ENCODE measurements around the gene ZSWIM6. TPM values are rescaled to one million over a fixed set of nuclear protein-coding genes. Genes with fewer than 3 reads are reported as not detected.

Gene ZSWIM6
- total RNA-seq, 4 donors from 2014 or later, result 9.2 to 15.3 (median 11.9) TPM

DNA sequence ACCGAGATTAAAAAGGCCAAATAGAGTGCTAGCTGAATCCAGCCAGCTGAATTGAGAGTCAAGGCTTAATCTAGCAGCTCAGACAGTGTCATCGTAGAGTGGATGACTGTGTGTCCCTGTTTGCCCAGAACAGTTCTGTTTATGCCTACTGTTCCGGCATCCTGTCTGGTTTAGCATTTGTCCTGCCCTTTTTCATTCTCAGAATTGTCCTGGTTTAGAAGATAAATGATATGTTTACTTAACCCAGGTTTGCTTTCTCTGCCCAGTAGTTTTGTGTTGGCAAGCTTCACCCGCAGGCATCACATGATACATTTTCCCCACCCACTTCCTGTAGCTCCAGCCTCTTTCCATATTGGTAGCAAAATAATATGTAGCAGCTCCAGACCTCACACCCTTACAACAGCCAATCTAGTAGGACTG, 41.3 kb upstream of the ZSWIM6 start:
- TF ChIP-seq CTCF (IDR thresholded peaks at IDR 0.05; ENCODE audit: low read depth), result no peak

DNA sequence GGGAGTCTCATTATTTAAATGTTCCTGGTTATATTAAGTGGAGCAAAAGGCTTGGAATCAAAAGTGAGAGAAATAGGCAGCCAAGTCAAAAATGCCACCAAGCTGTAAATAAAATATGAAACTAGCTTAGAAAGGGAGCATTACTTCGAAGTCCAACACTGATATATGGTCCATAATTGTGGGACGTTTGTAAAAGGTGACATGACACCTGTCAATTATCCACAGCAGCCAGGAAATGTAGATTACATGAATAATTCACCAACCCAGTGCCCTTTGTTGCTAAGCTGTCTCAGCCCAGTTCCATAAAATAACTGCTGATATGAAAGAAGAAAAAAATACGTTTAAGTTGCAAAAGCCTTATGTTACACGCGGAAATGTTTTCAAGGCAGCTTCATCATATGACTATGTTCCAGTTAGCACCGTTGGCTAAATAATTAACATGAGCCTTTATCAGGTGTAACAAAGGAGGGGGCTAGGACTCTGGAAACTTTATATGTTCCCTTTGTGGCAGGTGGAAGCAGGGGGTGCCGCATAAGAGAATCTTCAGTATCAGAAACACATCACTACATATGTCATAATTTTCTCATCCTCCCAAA, 39.9 kb upstream of the ZSWIM6 start:
- TF ChIP-seq CTCF (IDR thresholded peaks at IDR 0.05; ENCODE audit: low read depth), result no peak

DNA sequence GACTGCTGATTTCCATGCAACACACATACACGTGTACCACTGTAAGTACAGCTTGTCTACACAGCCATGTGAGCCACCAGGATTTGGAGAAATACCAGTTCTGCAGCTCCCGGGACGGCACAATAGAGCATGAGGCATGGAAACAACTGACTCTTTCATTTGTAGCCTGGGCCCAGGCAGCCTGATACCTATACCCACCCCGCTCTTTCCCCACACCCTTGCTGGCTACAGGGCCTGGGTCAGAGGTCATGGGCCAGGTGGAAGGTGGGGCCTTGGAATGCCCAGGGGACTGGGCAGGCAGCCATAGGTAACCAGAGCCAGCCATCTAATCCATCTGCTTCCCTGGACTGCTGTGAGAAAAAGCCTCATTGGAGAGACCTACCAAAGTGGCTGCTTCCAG, 39.0 kb upstream of the ZSWIM6 start:
- TF ChIP-seq CTCF (IDR thresholded peaks at IDR 0.05; ENCODE audit: low read depth), result no peak

DNA sequence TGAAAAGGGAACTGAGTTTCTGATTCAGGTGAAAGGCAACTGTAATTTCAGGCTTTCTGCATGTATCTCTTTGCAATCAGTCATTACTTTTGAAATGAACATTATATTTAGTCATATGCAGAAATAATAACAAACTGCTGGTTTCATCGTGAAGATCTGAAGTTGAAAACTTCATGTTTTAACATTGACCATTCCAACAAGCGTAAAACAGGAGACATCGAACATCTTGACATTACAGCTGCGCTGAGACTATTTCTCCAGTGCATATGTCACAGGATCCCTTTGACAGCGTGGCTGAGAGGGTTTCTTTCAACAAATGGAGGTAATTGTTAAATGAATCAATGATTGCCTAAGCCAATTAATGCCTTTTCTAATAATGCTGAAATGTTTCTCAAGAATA, 38.2 kb upstream of the ZSWIM6 start:
- no peak for TF ChIP-seq CTCF (IDR thresholded peaks at IDR 0.05; ENCODE audit: low read depth)

GRCh38 chr5:61295365-61295764, 36.7 kb upstream of the ZSWIM6 start:
- TF ChIP-seq CTCF (IDR thresholded peaks at IDR 0.05; ENCODE audit: low read depth), result no peak

DNA sequence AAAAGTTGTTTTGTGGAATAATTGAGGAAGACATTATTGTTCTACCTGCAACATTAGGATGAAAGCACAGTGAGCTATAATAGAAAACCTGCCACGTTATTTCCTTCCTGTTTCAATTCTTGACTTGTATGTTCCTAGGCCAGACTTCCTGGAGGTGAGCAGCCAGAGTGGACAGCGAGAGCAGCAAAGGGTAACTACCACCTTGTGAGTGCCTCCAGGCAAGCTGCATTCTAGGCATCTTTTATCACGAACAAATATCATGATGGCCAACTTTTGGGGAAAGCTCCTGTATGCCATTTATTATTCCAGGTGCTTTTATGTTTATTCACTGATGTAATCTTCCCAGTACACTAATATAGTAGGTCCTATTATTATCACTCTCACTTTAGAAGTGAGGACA, 34.0 kb upstream of the ZSWIM6 start:
- no peak for TF ChIP-seq CTCF (IDR thresholded peaks at IDR 0.05; ENCODE audit: low read depth)

- no peak for TF ChIP-seq CTCF (IDR thresholded peaks at IDR 0.05; ENCODE audit: low read depth)
These were observed 33.5 kb upstream of the ZSWIM6 start for GRCh38 chr5:61298580-61298979.
